Mesodermal cell (in vitro differentiated cells): Measurements from ENCODE around the gene ATXN7L1.
A peak's percentile ranks its signal among the peaks of the same experiment; 100 is the strongest.
"Not testable (repeated sequence)": the region's sequence is repeated elsewhere in the genome, so short reads cannot be mapped to it uniquely, and the experiment has no call there.

ENCODE experiments used
- H3K27ac ChIP-seq: 2 replicates; pipeline ENCODE4 v1.7.0; 2013; ENCODE audit warnings: mild to moderate bottlenecking, low read depth, low read length, moderate library complexity; ENCODE audit not compliant: severe bottlenecking
- H3K36me3 ChIP-seq: 2 replicates; pipeline ENCODE4 v1.7.1; 2013; ENCODE audit warnings: mild to moderate bottlenecking, low read length, moderate library complexity; ENCODE audit not compliant: control insufficient read depth, insufficient read depth
- H3K4me1 ChIP-seq: one replicate; pipeline ENCODE4 v1.7.1; 2013; ENCODE audit warnings: mild to moderate bottlenecking, low read length; ENCODE audit not compliant: insufficient read depth, control insufficient read depth, poor library complexity, severe bottlenecking
- H3K4me3 ChIP-seq: 2 replicates; pipeline ENCODE4 v1.7.0; 2013; ENCODE audit warnings: low read length, control low read depth, mild to moderate bottlenecking; ENCODE audit not compliant: insufficient read depth, poor library complexity, severe bottlenecking; ENCODE audit errors: extremely low read depth
- H3K9me3 ChIP-seq: 2 replicates; pipeline ENCODE4 v1.7.1; 2013; ENCODE audit warnings: mild to moderate bottlenecking, low read length, moderate library complexity; ENCODE audit not compliant: control insufficient read depth
- WGBS, 2 experiments: methylation state at CpG; one replicate each; pipeline ENCODE4 v1.1.5; 2013; ENCODE audit warnings: missing lambda C conversion rate in 2 of 2; ENCODE audit not compliant: insufficient coverage in 2 of 2; 5-methylcytosine and 5-hydroxymethylcytosine counted together

The ATXN7L1 gene

DNA sequence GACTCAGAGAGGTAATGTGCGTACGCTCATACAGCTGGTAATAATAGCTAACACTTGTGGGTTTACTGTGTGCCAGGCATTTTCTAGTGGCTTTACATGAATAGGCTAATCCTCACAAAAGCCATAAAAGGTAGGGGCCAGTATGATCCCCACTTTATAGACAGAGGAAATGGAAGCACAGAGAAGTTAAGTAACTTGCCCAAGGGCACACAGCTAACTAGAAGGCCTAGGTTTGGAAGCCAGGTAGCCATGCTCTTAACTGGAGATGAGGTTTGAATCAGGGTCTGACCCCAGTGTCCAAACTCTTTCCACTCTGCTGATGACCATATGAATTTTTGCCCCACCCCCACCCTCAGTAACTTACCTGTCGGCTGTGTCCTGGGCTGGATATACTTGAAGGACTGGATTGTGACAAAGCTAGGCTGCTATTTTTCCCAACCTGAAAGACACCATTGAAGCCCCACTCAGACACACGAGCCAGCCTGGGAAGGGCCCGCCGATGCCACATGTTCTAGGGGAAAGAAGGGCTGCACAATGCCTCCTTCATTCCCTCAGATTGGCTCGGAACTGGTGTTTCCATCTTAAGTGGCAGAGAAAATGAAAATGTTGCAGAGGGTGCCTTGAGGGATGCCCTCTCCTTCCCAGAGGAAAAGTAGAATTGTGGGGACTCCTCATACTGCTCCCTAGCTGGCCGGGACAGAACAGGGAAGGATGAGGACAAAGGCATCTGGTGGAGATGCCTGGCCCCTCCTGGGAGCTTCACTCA lies 266.1 kb downstream of the ATXN7L1 start:
- Histone ChIP-seq H3K4me1 (no peaks in the 10 kb centered on the region), H3K27ac (no peak overlapping the region), H3K4me3 (no peak overlapping the region), H3K9me3 (no peaks in the 10 kb centered on the region), H3K36me3 (peaks cover 8% of the 10 kb centered on the region)
- 97 to 98% methylated on average over 5 to 7 of the region's 8 CpGs for WGBS, 2 experiments

DNA sequence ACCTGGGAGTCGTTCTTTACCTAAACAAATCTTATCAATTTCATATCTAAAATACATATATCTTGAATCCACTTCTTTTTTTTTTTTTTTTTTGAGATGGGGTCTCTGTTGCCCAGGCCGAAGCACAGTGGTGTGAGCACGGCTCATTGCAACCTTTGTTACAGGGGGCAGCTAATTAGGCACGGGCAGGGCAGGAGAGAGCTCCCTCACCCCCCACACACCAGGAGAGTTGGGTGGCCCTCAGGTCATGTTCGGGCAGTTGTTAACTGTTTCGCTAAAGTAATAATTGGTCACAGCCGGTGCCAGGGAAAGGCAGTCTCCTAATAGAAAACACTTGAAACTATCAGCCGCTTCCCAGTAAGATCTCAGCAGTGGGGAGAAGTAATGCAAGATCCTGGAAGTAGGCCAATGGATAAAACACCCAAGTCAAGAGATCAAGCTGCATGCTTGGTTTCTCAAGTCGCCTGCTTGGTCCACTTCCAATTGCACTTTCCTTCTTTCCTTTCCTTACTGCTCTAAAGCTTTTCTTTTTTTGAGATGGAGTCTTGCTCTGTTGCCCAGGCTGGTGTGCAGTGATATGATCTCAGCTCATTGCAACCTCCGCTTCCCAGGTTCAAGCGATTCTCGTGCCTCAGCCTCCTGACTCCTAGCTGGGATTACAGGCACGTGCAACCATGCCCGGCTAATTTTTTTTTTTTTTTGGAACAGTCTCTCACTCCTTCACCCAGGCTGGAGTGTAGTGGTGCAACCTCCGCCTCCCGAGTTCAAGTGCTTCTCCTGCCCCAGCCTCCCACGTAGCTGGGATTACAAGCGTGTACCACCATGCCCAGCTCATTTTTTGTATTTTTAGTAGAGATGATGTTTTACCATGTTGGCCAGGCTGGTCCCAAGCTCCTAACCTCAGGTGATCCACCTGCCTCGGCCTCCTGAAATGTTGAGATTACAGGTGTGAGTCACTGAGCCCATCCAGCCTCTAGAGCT lies 273.8 kb downstream of the ATXN7L1 start:
- H3K4me3 ChIP-seq, result no peak overlapping the region
- no peaks in the 10 kb centered on the region for H3K36me3 ChIP-seq
- peaks cover 6% of the 10 kb centered on the region for H3K4me1 ChIP-seq
- no peak overlapping the region for H3K27ac ChIP-seq
- no peaks in the 10 kb centered on the region for H3K9me3 ChIP-seq
- WGBS, 2 experiments, result 87 to 92% methylated on average over 10 to 18 of the region's 19 CpGs

DNA sequence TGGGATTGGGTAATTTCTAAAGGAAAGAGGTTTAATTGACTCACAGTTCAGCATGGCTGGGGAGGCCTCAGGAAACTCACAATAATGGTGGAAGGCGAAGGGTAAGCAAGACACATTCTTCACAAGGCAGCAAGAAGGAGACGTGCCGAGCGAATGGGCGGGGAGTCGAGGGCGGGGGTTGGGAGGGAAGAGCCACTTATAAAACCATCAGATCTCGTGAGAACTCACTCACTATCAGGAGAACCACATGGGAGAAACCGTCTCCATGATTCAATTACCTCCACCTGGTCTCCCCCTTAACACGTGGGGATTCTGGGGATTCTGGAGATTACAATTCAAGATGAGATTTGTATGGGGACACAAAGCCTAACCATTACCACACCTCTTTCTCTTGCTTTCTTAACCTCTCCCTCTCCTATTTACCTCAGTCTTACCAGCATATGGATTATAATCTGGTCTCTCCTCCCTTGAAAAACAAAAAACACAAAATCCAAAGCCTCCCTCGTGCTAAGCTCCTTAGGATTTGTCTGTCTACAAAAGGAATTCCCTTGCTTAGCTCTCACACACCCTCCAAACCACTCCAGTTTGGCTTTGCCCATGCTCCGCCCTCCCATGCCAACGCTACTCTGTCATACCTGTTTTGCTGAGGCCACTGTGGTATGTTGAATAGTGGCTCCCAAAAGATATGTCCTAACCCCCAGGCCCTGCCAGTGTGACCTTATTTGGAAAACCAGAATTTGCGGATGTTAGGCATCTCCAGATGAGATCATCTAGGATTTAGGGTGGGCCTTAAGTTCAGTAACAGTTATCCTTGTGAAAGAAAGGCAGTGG lies 275.5 kb downstream of the ATXN7L1 start:
- WGBS, 2 experiments, result 82 to 91% methylated on average over 10 of the region's 14 CpGs
- no peak overlapping the region for H3K4me3 ChIP-seq
- H3K36me3 ChIP-seq, result no peaks in the 10 kb centered on the region
- H3K27ac ChIP-seq, result no peak overlapping the region
- H3K4me1 ChIP-seq, result peaks cover 6% of the 10 kb centered on the region
- H3K9me3 ChIP-seq, result no peaks in the 10 kb centered on the region

DNA sequence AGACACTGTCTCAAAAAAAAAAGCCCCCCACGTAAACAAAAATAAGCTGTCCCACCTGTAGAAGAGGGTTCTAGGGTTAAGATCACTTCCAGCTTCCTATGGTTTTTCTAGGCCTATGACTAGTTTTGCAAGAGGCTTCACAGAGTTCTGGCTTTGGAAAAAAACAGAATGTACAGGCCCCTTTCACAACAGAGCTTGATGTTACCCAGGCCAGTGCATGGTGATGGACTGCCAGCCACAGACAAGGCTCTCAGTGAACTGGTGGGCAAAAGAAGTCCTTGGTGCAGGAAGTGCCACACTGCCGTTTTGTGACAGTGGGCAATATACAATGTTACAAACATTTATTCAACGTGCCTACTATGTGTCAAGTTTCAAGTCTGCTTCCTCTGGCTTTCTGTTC lies 276.8 kb downstream of the ATXN7L1 start:
- 78 to 100% methylated on average over 2 of the region's 3 CpGs for WGBS, 2 experiments
- Histone ChIP-seq H3K27ac (no peak overlapping the region), H3K36me3 (no peaks in the 10 kb centered on the region), H3K4me3 (no peak overlapping the region), H3K4me1 (peaks cover 6% of the 10 kb centered on the region), H3K9me3 (no peaks in the 10 kb centered on the region)

DNA sequence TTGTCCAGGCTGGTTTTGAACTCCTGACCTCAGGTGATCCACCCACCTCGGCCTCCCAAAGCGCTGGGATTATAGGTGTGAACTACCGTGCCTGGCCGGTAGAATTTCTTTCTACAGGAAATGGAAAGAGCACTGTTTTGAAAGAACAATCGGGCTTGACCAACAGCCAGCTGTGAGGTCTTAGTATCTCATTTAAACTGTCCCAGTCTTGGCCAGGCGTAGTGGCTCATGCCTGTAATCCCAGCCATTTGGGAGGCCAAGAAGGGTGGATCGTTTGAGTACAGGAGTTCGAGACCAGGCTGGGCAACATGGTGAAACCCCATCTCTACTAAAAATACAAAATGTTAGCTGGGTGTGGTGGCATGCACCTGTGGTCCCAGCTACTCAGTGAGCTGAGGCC lies 277.3 kb downstream of the ATXN7L1 start:
- 97% methylated on average over 5 to 6 of the region's 8 CpGs for WGBS, 2 experiments

DNA sequence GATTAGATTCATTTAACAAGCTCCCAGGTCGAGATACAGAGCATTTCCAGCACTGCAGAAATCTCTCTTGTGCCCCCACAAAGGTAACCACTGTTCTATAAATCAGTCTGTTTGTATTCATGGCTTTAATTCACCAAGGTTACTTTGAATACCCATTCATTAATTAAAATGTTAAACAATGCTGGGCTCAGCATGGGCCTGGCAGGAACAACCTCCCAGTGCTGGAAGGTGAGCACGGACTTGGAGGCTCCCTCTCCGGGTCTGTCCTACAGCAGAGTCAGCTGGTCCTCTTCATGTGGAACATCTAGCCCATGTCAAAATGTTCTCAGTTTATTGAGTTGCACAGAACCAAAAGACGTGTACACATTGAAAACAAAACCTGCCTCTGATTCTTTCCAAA lies 279.5 kb downstream of the ATXN7L1 start:
- H3K36me3 ChIP-seq, result no peaks in the 10 kb centered on the region
- H3K4me1 ChIP-seq, result peaks cover 6% of the 10 kb centered on the region
- no peak overlapping the region for H3K4me3 ChIP-seq
- no peaks in the 10 kb centered on the region for H3K9me3 ChIP-seq
- WGBS, 2 experiments, result 67 to 69% methylated on average over 4 of the region's 4 CpGs
- H3K27ac ChIP-seq, result no peak overlapping the region

More for the DNA sequence above, 277.3 kb downstream of the ATXN7L1 start:
- H3K36me3 ChIP-seq, H3K4me3 ChIP-seq, H3K9me3 ChIP-seq, H3K27ac ChIP-seq, H3K4me1 ChIP-seq: not testable (repeated sequence)

DNA sequence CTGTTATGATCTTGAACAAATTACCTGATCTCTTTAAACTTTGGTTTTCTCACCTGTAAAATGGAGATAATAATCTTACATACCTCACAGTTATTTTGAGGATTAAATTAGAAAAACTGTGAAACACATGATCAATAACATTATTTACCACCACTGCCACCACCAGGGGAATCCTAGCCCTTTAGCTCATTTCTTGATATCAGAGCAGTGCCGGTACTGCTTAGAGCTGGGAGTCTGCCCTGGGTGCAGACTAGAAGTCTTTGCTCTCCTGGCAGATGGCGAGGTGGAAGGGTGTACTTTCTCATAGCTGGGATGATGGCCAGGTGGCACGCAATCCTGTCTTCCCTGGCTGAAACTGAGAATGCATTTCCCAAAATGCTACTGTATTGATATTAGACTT lies 282.4 kb downstream of the ATXN7L1 start:
- H3K4me1 ChIP-seq, result peaks cover 2% of the 10 kb centered on the region
- WGBS, 2 experiments, result 60 to 94% methylated on average over 1 to 2 of the region's 3 CpGs
- H3K4me3 ChIP-seq, result no peak overlapping the region
- H3K27ac ChIP-seq, result no peak overlapping the region
- H3K9me3 ChIP-seq, result no peaks in the 10 kb centered on the region
- H3K36me3 ChIP-seq, result no peaks in the 10 kb centered on the region

DNA sequence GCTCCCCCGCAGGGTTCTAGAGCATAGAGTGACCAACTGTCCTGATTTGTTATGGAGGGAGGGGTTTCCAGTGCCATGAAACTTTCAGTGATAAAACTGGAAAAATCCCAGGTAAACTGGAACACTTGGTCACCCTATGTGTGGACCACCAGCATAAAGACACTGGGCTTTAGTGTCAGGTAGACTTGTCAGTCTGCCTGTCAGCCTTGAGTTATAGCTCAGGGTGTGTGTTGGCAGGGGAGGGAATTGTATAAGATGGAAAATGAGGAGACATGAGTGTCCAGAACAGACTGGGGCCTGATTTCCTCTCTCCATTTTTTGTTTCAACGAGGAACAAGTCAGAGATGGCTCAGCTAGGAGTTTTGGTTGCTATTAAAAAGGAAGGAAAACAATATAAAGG lies 284.9 kb downstream of the ATXN7L1 start:
- Histone ChIP-seq H3K4me3 (no peak overlapping the region), H3K27ac (no peak overlapping the region), H3K4me1 (peaks cover 10% of the 10 kb centered on the region), H3K9me3 (no peaks in the 10 kb centered on the region), H3K36me3 (no peaks in the 10 kb centered on the region)
- 89 to 100% methylated on average over 1 to 2 of the region's 2 CpGs for WGBS, 2 experiments

DNA sequence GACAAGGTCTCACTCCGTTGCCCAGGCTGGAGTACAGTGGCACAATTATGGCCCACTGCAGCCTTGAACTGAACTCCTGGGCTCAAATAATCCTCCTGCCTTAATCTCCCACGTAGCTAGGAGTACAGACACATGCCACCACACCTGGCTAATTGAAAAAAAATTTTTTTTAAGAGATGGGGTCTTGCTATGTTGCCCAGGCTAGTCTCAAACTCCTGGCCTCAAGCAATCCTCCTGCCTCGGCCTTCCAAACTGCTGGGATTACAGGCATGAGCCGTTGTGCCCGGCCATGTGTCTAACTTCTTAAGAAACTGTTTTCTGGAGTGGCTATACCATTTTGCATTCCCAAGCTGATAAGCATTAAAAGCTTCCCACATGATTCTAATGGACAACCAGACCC lies 285.6 kb downstream of the ATXN7L1 start:
- Histone ChIP-seq H3K27ac (no peak overlapping the region), H3K4me1 (peaks cover 10% of the 10 kb centered on the region), H3K36me3 (no peaks in the 10 kb centered on the region), H3K4me3 (no peak overlapping the region), H3K9me3 (no peaks in the 10 kb centered on the region)
- 87 to 90% methylated on average over 3 to 4 of the region's 5 CpGs for WGBS, 2 experiments

DNA sequence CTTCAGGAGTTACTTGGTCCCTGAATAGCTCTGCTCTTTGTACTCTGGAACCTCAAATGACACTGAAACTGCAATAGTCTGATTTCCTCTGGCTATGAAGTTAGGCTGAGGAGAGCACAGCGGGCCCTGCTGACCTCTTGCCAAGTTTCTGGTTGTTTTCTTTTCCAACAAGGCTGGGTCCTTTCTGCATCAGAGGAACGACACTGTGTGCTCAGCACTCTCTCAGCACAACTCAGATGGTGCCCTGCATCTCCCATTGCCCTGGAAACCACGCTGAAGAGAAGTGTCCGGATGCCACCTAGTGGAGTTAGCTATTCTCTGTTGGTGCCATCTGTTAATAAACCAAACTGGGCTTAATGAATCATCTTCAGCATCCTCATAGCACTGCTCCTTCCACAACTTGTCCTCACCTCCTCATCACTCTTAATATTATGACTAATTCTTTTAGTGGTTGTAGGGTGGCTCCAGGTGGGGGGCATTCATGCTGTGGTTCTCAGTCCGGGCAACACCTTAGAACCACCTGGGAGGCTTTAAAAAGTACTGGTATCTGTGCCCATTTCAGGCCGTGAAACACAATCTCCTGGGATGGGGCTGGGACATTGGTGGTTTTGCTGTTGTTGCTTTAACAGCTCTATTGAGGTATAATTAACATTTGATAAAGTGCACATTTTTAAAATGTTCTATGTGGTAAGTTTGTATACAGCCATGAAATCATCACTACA lies 286.9 kb downstream of the ATXN7L1 start:
- no peaks in the 10 kb centered on the region for H3K36me3 ChIP-seq
- 48 to 49% methylated on average over 5 to 6 of the region's 6 CpGs for WGBS, 2 experiments
- H3K4me1 ChIP-seq, result peaks cover 10% of the 10 kb centered on the region
- no peak overlapping the region for H3K4me3 ChIP-seq
- H3K9me3 ChIP-seq, result peaks cover 6% of the 10 kb centered on the region
- peak overlapping the region; percentile 13 for H3K27ac ChIP-seq
